WTC11 (cell line): Measurements from ENCODE around the gene PSMB10. TPM values are rescaled to one million over a fixed set of nuclear protein-coding genes. Genes with fewer than 3 reads are reported as not detected.

Experiments
- AR ChIP-seq: fragments of 250-450 bp; sonication (Bioruptor Pico); IDR thresholded peaks from 2 replicates; pipeline ENCODE4 v1.9.0; 2021; ENCODE audit warnings: mild to moderate bottlenecking
- ATF3 ChIP-seq: sonication (generic); formaldehyde crosslinking; conservative IDR thresholded peaks from 2 replicates; pipeline ENCODE4 v1.8.1; 2022; ENCODE audit warnings: mild to moderate bottlenecking, missing genetic modification reagents
- CBFB ChIP-seq: sonication (generic); formaldehyde crosslinking; IDR thresholded peaks from 2 replicates; pipeline ENCODE4 v1.8.1; 2022; ENCODE audit warnings: mild to moderate bottlenecking, low read depth, missing genetic modification reagents
- CREM ChIP-seq: sonication (generic); formaldehyde crosslinking; IDR thresholded peaks from 2 replicates; pipeline ENCODE4 v1.8.1; 2022; ENCODE audit warnings: mild to moderate bottlenecking, missing genetic modification reagents, moderate library complexity
- FOXJ3 ChIP-seq: sonication (generic); formaldehyde crosslinking; IDR thresholded peaks from 2 replicates; pipeline ENCODE4 v1.9.0; 2021; ENCODE audit warnings: missing genetic modification reagents, mild to moderate bottlenecking, borderline replicate concordance
- FOXK1 ChIP-seq: sonication (generic); formaldehyde crosslinking; IDR thresholded peaks from 2 replicates; pipeline ENCODE4 v1.8.0; 2022; ENCODE audit warnings: mild to moderate bottlenecking, moderate library complexity, missing genetic modification reagents
- GTF2I ChIP-seq: fragments of 250-450 bp; sonication (Bioruptor Pico); conservative IDR thresholded peaks from 2 replicates; pipeline ENCODE4 v1.4.0; 2021; ENCODE audit warnings: mild to moderate bottlenecking
- HMGA2 ChIP-seq: fragments of 250-450 bp; sonication (Bioruptor Pico); IDR thresholded peaks from 2 replicates; pipeline ENCODE4 v1.4.0; 2021; ENCODE audit warnings: mild to moderate bottlenecking, moderate library complexity
- HMGXB4 ChIP-seq: sonication (generic); formaldehyde crosslinking; IDR thresholded peaks from 2 replicates; pipeline ENCODE4 v1.8.1; 2023; ENCODE audit warnings: mild to moderate bottlenecking, moderate library complexity, missing genetic modification reagents
- JAZF1 ChIP-seq: fragments of 250-450 bp; sonication (Bioruptor Pico); IDR thresholded peaks from 2 replicates; pipeline ENCODE4 v1.9.0; 2021; ENCODE audit warnings: moderate library complexity, mild to moderate bottlenecking, inconsistent platforms
- JUN ChIP-seq: sonication (generic); formaldehyde crosslinking; IDR thresholded peaks from 2 replicates; pipeline ENCODE4 v1.8.0; 2023; ENCODE audit warnings: mild to moderate bottlenecking, missing genetic modification reagents
- MAX ChIP-seq: sonication (generic); formaldehyde crosslinking; IDR thresholded peaks from 2 replicates; pipeline ENCODE4 v1.8.0; 2022; ENCODE audit warnings: mild to moderate bottlenecking, missing genetic modification reagents
- MYBL2 ChIP-seq: sonication (generic); formaldehyde crosslinking; IDR thresholded peaks from 2 replicates; pipeline ENCODE4 v1.8.1; 2023; ENCODE audit warnings: mild to moderate bottlenecking, moderate library complexity, missing genetic modification reagents
- NFE2L1 ChIP-seq: sonication (generic); formaldehyde crosslinking; IDR thresholded peaks from 2 replicates; pipeline ENCODE4 v1.8.1; 2023; ENCODE audit warnings: missing genetic modification reagents
- NFYB ChIP-seq: sonication (generic); formaldehyde crosslinking; conservative IDR thresholded peaks from 2 replicates; pipeline ENCODE4 v1.8.0; 2022; ENCODE audit warnings: low read depth, missing genetic modification reagents
- PREB ChIP-seq: sonication (generic); formaldehyde crosslinking; IDR thresholded peaks from 2 replicates; pipeline ENCODE4 v1.8.1; 2022; ENCODE audit warnings: mild to moderate bottlenecking, missing genetic modification reagents, moderate library complexity, borderline replicate concordance
- RELA ChIP-seq: sonication (generic); formaldehyde crosslinking; IDR thresholded peaks from 2 replicates; pipeline ENCODE4 v1.8.1; 2022; ENCODE audit warnings: missing genetic modification reagents, mild to moderate bottlenecking, borderline replicate concordance
- RORB ChIP-seq: fragments of 250-450 bp; sonication (Bioruptor Pico); IDR thresholded peaks from 2 replicates; pipeline ENCODE4 v1.9.0; 2021; ENCODE audit warnings: mild to moderate bottlenecking
- SOX15 ChIP-seq: fragments of 250-450 bp; sonication (Bioruptor Pico); IDR thresholded peaks from 2 replicates; pipeline ENCODE4 v1.9.0; 2021; ENCODE audit warnings: mild to moderate bottlenecking
- TCF7 ChIP-seq: sonication (generic); formaldehyde crosslinking; IDR thresholded peaks from 2 replicates; pipeline ENCODE4 v1.8.0; 2022; ENCODE audit warnings: mild to moderate bottlenecking, low read depth, missing genetic modification reagents, moderate library complexity
- USF2 ChIP-seq: sonication (generic); formaldehyde crosslinking; IDR thresholded peaks from 2 replicates; pipeline ENCODE4 v1.8.1; 2023; ENCODE audit warnings: mild to moderate bottlenecking, missing genetic modification reagents, moderate library complexity
- ZBTB21 ChIP-seq: sonication (generic); formaldehyde crosslinking; IDR thresholded peaks from 2 replicates; pipeline ENCODE4 v1.8.1; 2023; ENCODE audit warnings: mild to moderate bottlenecking, missing genetic modification reagents, borderline replicate concordance
- ZBTB43 ChIP-seq: sonication (generic); formaldehyde crosslinking; IDR thresholded peaks from 2 replicates; pipeline ENCODE4 v1.8.1; 2023; ENCODE audit warnings: mild to moderate bottlenecking, missing genetic modification reagents
- ZMAT4 ChIP-seq: fragments of 250-450 bp; sonication (Bioruptor Pico); IDR thresholded peaks from 2 replicates; pipeline ENCODE4 v1.9.0; 2021; ENCODE audit warnings: mild to moderate bottlenecking
- ZNF121 ChIP-seq: sonication (generic); formaldehyde crosslinking; IDR thresholded peaks from 2 replicates; pipeline ENCODE4 v1.8.0; 2023; ENCODE audit warnings: missing genetic modification reagents
- ZNF232 ChIP-seq: sonication (generic); formaldehyde crosslinking; IDR thresholded peaks from 2 replicates; pipeline ENCODE4 v1.8.0; 2022; ENCODE audit warnings: mild to moderate bottlenecking, missing genetic modification reagents
- ZNF423 ChIP-seq: fragments of 250-450 bp; sonication (Bioruptor Pico); IDR thresholded peaks from 2 replicates; pipeline ENCODE4 v2.1.2; 2022; ENCODE audit warnings: mild to moderate bottlenecking, moderate library complexity
- ZNF671 ChIP-seq: fragments of 250-450 bp; sonication (Bioruptor Pico); IDR thresholded peaks from 2 replicates; pipeline ENCODE4 v1.8.0; 2021; ENCODE audit warnings: mild to moderate bottlenecking
- ZSCAN18 ChIP-seq: fragments of 250-450 bp; sonication (Bioruptor Pico); IDR thresholded peaks from 2 replicates; pipeline ENCODE4 v2.1.2; 2022; ENCODE audit warnings: mild to moderate bottlenecking, moderate library complexity
- total RNA-seq: library from RNA; stranded (reverse); gene quantifications from 3 replicates; pipeline ENCODE4 v1.2.3, GENCODE V29; 2021

PSMB10 gene
- total RNA-seq, 1 experiment from 2014 or later = 40.9 TPM

- TF ChIP-seq HMGXB4 (peak; percentile 23; the same call in 1 of the 2 replicates), FOXK1 (CRISPR knock-in tag) (peak; percentile 26; the same call in 1 of the 2 replicates), ATF3 (CRISPR knock-in tag) (no peak), ZSCAN18 (CRISPR knock-in tag) (peak; percentile 79; the same call in 1 of the 2 replicates), ZNF232 (CRISPR knock-in tag) (0 out of 2 replicates have a peak, but pooled peaks have one; percentile 39), NFYB (CRISPR knock-in tag) (no peak), TCF7 (no peak), JAZF1 (CRISPR knock-in tag) (no peak), ZNF121 (peak; percentile 99), ZNF423 (CRISPR knock-in tag) (peak; percentile 85), GTF2I (CRISPR knock-in tag) (peak; percentile 99), CREM (no peak), ZBTB43 (CRISPR knock-in tag) (no peak), PREB (CRISPR knock-in tag) (no peak), ZBTB21 (no peak), MYBL2 (CRISPR knock-in tag) (0 out of 2 replicates have a peak, but pooled peaks have one; percentile 11), ZMAT4 (CRISPR knock-in tag) (no peak), JUN (CRISPR knock-in tag) (no peak), FOXJ3 (no peak), MAX (CRISPR knock-in tag) (no peak), AR (CRISPR knock-in tag) (0 out of 2 replicates have a peak, but pooled peaks have one; percentile 37), HMGA2 (CRISPR knock-in tag) (no peak), SOX15 (CRISPR knock-in tag) (no peak), RORB (CRISPR knock-in tag) (no peak), ZNF671 (CRISPR knock-in tag) (no peak), USF2 (no peak), NFE2L1 (CRISPR knock-in tag) (no peak), RELA (no peak), CBFB (CRISPR knock-in tag) (no peak)
- TF ChIP-seq, all 79 proteins: peak for 12
Measured at GRCh38 chr16:67968400-67969253, 32.0 kb upstream of the PSMB10 start, which contains the start of gene SLC12A4 (continued).
